SK-N-SH treated with all-trans-retinoic acid at 6 μM for 48 hours (cell line): ENCODE data around the gene MRGPRF.

Experiments
- ATAC-seq: fragments of 200-7000 bp; cut with Tn5 transposase; 3 replicates; pipeline ENCODE4 v1.9.1; 2020; ENCODE audit warnings: mild to moderate bottlenecking, moderate library complexity
- ARNTL ChIP-seq: fragments of 450-650 bp; formaldehyde crosslinking; IDR thresholded peaks from 2 replicates; pipeline ENCODE4 v1.5.0; 2020; ENCODE audit warnings: low read depth, mild to moderate bottlenecking, moderate library complexity, borderline replicate concordance
- BACH2 ChIP-seq: fragments of 250-450 bp; sonication (Bioruptor Pico); IDR thresholded peaks from 2 replicates; pipeline ENCODE4 v1.9.0; 2021; ENCODE audit warnings: mild to moderate bottlenecking, borderline replicate concordance
- ESRRG ChIP-seq: fragments of 250-450 bp; sonication (Bioruptor Pico); IDR thresholded peaks from 2 replicates; pipeline ENCODE4 v1.6.1; 2021; ENCODE audit warnings: mild to moderate bottlenecking
- OSR1 ChIP-seq: fragments of 250-450 bp; sonication (Bioruptor Pico); IDR thresholded peaks from 2 replicates; pipeline ENCODE4 v1.8.0; 2022; ENCODE audit warnings: moderate library complexity, mild to moderate bottlenecking, inconsistent platforms
- PATZ1 ChIP-seq: fragments of 250-450 bp; sonication (Bioruptor Pico); IDR thresholded peaks from 2 replicates; pipeline ENCODE4 v1.8.0; 2020; ENCODE audit warnings: mild to moderate bottlenecking, moderate library complexity, borderline replicate concordance
- POU6F1 ChIP-seq: fragments of 250-450 bp; sonication (Bioruptor Pico); IDR thresholded peaks from 2 replicates; pipeline ENCODE4 v1.8.0; 2021; ENCODE audit warnings: low read depth, mild to moderate bottlenecking, moderate library complexity, borderline replicate concordance
- RARB ChIP-seq: fragments of 250-450 bp; sonication (Bioruptor Pico); IDR thresholded peaks from 2 replicates; pipeline ENCODE4 v1.8.0; 2021; ENCODE audit warnings: mild to moderate bottlenecking, moderate library complexity
- TCF4 ChIP-seq: fragments of 250-450 bp; sonication (Bioruptor Pico); IDR thresholded peaks from 2 replicates; pipeline ENCODE4 v1.8.0; 2021; ENCODE audit warnings: mild to moderate bottlenecking, moderate library complexity, borderline replicate concordance
- TOX ChIP-seq: fragments of 250-450 bp; sonication (Bioruptor Pico); IDR thresholded peaks from 2 replicates; pipeline ENCODE4 v1.8.0; 2021; ENCODE audit warnings: mild to moderate bottlenecking, moderate library complexity, borderline replicate concordance
- TSHZ2 ChIP-seq: fragments of 250-450 bp; sonication (Bioruptor Pico); IDR thresholded peaks from 2 replicates; pipeline ENCODE4 v1.5.0; 2020; ENCODE audit warnings: mild to moderate bottlenecking, moderate library complexity
- ZC3H10 ChIP-seq: fragments of 250-450 bp; sonication (Bioruptor Pico); IDR thresholded peaks from 2 replicates; pipeline ENCODE4 v1.5.1; 2021; ENCODE audit warnings: mild to moderate bottlenecking, moderate library complexity
- ZFP3 ChIP-seq: fragments of 250-450 bp; sonication (Bioruptor Pico); IDR thresholded peaks from 2 replicates; pipeline ENCODE4 v1.5.0; 2020; ENCODE audit warnings: mild to moderate bottlenecking, moderate library complexity
- ZFP30 ChIP-seq: fragments of 450-650 bp; formaldehyde crosslinking; IDR thresholded peaks from 2 replicates; pipeline ENCODE4 v1.5.0; 2022; ENCODE audit warnings: mild to moderate bottlenecking, moderate library complexity
- ZNF565 ChIP-seq: fragments of 450-650 bp; formaldehyde crosslinking; conservative IDR thresholded peaks from 2 replicates; pipeline ENCODE4 v1.5.0; 2020; ENCODE audit warnings: low read depth, mild to moderate bottlenecking, moderate library complexity
- ZNF70 ChIP-seq: fragments of 450-650 bp; formaldehyde crosslinking; IDR thresholded peaks from 2 replicates; pipeline ENCODE4 v1.5.0; 2020; ENCODE audit warnings: mild to moderate bottlenecking, moderate library complexity
- TF ChIP-seq, protein P1 (sequence below): fragments of 250-450 bp; sonication (Bioruptor Pico); IDR thresholded peaks from 2 replicates; pipeline ENCODE4 v1.5.1; 2020; ENCODE audit warnings: low read depth, mild to moderate bottlenecking, moderate library complexity

Gene MRGPRF

DNA sequence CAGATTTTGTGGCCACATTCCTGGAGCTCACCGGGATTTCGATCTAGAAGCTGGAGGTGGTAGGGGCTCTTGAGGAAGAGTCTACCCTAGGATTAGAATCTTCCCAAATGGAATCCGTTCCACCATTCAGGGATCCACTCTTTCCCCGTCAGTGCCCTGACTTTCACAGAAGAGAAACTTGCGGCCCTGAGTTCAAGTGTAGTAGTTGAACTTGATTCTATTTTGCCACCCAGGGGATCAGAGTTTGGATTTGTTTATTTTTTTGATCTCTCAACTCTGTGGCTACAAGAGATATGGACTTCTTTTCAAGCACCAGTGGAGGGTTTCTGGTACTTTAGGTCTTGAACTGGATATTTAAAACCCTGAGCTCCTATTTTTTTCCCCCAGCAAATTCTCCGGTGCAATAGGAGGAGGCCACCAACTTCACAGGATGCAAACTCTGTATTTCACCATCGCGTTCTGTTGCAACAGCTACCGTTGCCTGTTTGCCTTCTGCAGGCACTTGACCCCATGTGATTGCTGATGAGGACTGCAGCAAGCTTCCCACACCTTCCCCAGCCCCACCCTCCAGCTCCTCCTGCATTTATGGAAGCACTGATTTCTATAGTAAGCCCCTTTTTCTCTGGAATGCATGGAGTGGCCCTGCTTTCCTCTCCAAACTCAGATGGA, 14.8 kb upstream of the MRGPRF start (continued):
- TF ChIP-seq, protein P1, sequence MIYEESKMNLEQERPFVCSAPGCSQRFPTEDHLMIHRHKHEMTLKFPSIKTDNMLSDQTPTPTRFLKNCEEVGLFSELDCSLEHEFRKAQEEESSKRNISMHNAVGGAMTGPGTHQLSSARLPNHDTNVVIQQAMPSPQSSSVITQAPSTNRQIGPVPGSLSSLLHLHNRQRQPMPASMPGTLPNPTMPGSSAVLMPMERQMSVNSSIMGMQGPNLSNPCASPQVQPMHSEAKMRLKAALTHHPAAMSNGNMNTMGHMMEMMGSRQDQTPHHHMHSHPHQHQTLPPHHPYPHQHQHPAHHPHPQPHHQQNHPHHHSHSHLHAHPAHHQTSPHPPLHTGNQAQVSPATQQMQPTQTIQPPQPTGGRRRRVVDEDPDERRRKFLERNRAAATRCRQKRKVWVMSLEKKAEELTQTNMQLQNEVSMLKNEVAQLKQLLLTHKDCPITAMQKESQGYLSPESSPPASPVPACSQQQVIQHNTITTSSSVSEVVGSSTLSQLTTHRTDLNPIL (CRISPR knock-in tag), result no peak
- no peak for TF ChIP-seq ZFP30
- TF ChIP-seq TOX (CRISPR knock-in tag), result no peak
- no peak for TF ChIP-seq PATZ1

- no peak for ATAC-seq
- TF ChIP-seq BACH2 (CRISPR knock-in tag) (no peak), OSR1 (CRISPR knock-in tag) (no peak), ZFP3 (CRISPR knock-in tag) (no peak), ESRRG (CRISPR knock-in tag) (no peak)
Observed at GRCh38 chr11:69024509-69024908, 11.5 kb upstream of the MRGPRF start.

DNA sequence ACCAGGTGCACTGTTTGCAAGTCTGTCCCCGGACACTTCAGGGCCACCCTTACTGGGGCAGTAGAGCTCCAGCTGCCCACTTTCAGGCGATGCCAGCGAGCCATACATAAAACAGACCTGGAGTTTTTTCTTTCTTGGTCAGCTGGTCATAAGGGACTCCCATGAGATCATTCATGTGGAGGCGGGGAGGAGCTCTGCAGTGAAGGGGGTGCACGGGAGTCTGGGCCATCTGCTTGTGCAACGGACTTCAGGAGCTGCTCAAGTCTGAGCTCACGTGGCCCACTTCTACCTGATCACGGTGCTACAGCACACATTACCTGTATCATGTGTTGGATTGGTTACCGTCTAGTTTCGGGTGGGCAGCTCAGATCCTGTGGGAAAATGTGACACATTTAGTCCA, 9.2 kb upstream of the MRGPRF start:
- ATAC-seq, result no peak

GRCh38 chr11:69018924-69019323, 5.9 kb upstream of the MRGPRF start:
- no peak for ATAC-seq
- no peak for TF ChIP-seq RARB (CRISPR knock-in tag)
- no peak for TF ChIP-seq TCF4 (CRISPR knock-in tag)
- TF ChIP-seq ESRRG (CRISPR knock-in tag), result no peak
- TF ChIP-seq ARNTL (CRISPR knock-in tag), result no peak
- TF ChIP-seq POU6F1 (CRISPR knock-in tag), result no peak
- no peak for TF ChIP-seq TOX (CRISPR knock-in tag)
- no peak for TF ChIP-seq BACH2 (CRISPR knock-in tag)
- TF ChIP-seq ZFP3 (CRISPR knock-in tag), result no peak
- TF ChIP-seq ZNF565, result no peak
- no peak for TF ChIP-seq TSHZ2 (CRISPR knock-in tag)

More for the DNA sequence above, 9.2 kb upstream of the MRGPRF start:
- TF ChIP-seq TSHZ2 (CRISPR knock-in tag), result no peak
- no peak for TF ChIP-seq POU6F1 (CRISPR knock-in tag)
- TF ChIP-seq RARB (CRISPR knock-in tag), result no peak
- TF ChIP-seq ZFP3 (CRISPR knock-in tag), result no peak
- TF ChIP-seq ZNF70 (CRISPR knock-in tag), result no peak
- TF ChIP-seq ZC3H10 (CRISPR knock-in tag), result no peak
- TF ChIP-seq ZFP30, result no peak
- TF ChIP-seq TOX (CRISPR knock-in tag), result no peak
- TF ChIP-seq, all 23 proteins: peak for 0
